ENCODE measurements around the gene ZNF232.
A peak's percentile ranks its signal among the peaks of the same experiment; 100 is the strongest.

The ZNF232 gene

DNA sequence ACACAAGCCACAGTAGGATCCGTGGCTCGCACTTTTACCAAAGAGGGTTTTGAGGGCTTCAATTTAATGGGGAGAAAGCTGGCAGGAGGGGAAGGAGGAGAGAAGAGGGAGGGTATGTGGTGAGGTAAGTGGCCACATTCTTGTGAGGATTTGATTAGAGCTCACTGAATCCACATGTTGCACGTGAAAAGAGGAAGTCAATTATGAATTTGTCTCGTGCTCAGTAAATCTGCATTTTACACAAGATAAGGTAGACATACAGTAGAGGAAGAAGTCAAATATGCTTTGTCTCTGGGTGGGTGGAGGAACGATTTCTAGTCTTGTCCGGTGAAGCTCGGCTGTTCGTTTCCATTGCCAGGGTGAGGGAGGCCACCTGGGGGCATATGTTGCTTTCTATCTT lies 862 bp downstream of the ZNF232 start:
- DNase-seq (ENCODE audit: extremely low read depth, low read depth) = no peak
- peak overlapping the region; percentile 73 for H3K4me3 ChIP-seq (replicated peaks; ENCODE audit: low read depth, low read length)
- TF ChIP-seq, protein P1, sequence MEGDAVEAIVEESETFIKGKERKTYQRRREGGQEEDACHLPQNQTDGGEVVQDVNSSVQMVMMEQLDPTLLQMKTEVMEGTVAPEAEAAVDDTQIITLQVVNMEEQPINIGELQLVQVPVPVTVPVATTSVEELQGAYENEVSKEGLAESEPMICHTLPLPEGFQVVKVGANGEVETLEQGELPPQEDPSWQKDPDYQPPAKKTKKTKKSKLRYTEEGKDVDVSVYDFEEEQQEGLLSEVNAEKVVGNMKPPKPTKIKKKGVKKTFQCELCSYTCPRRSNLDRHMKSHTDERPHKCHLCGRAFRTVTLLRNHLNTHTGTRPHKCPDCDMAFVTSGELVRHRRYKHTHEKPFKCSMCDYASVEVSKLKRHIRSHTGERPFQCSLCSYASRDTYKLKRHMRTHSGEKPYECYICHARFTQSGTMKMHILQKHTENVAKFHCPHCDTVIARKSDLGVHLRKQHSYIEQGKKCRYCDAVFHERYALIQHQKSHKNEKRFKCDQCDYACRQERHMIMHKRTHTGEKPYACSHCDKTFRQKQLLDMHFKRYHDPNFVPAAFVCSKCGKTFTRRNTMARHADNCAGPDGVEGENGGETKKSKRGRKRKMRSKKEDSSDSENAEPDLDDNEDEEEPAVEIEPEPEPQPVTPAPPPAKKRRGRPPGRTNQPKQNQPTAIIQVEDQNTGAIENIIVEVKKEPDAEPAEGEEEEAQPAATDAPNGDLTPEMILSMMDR (IDR thresholded peaks at IDR 0.05; ENCODE audit: low read depth, low read length, missing control alignments) = no peak

DNA sequence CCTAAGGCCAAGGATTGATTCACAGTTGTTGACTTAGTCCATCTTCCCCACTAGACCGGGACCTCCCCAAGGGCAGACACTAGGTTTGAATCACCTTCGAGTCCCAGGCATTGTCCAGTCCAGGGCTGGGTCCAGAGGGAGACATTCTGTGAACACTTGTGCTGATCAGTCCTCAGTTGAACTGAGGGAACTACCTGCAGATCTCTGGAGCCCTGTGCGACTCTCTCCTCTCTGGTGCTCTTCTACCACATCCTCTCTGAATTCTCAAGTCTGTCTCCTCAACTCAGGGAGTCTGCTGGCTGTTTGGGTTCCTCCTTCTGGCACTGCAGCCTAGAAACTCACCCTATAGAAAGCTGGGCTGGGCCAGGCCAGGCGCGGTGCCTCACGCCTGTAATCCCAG lies 10.8 kb downstream of the ZNF232 start:
- H3K4me3 ChIP-seq (replicated peaks; ENCODE audit: low read depth, low read length) = no peak overlapping the region
- TF ChIP-seq, protein P1 (IDR thresholded peaks at IDR 0.05; ENCODE audit: low read depth, low read length, missing control alignments) = no peak
- no peak for DNase-seq (ENCODE audit: extremely low read depth, low read depth)

DNA sequence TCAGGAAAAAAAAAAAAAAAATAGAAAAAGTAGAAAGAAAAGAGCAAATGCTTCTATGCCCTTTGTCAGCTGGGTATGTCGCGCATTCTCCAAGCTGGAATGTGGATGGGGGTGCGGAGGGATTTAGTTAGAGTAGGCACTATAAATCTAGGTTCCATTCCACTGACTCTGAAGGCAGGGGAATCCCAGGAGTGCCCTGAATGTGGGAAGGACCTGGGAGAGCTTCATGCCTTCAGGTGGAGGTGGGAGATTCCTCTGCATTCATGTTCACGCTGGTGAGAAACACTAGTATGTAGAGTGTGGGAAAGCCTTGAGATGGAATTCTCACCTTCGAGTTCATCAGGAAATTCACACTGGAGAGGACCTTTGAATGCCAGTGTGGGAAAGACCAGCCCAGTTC lies 12.4 kb downstream of the ZNF232 start:
- no peak overlapping the region for H3K4me3 ChIP-seq (replicated peaks; ENCODE audit: low read depth, low read length)
- no peak for DNase-seq (ENCODE audit: extremely low read depth, low read depth)
- TF ChIP-seq, protein P1 (IDR thresholded peaks at IDR 0.05; ENCODE audit: low read depth, low read length, missing control alignments) = no peak

DNA sequence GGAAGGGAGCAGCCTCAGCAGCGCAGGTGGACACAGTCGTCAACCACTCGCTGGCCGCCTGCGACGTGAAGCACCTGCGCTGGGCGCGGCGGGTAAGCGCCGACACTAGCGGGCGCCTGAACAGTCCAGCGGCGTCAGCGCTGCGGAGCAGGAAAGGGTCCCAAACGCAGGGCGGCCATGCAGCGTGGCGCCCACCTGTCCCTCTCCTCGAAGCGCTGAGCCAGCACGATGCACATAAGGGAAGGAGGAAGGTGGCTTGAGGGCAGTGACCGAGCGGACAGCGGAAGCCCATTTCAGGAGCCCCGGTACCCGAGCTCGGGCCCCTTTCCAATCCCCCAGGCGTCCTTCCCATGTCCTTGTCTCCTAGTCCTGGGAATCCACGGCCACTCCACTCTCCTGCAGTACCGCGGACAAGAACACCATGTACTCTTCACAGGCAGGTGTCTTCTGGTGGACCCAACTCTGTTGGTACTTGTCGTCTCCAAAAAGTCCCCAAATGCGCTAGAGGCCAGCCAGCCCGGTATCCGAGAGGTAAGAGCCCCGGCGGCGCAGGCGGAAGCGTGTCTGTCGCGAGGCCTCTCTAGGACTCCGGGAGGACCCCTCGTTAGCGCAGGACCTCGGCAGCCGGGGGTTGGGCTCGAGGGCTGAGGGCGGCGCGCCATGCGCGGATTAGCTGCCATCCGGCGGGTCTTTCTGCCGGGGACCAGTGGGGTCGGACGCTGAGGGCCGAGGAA lies 14.4 kb downstream of the ZNF232 start:
- H3K4me3 ChIP-seq (replicated peaks; ENCODE audit: low read depth, low read length) = no peak overlapping the region
- TF ChIP-seq, protein P1 (IDR thresholded peaks at IDR 0.05; ENCODE audit: low read depth, low read length, missing control alignments) = no peak
- DNase-seq (ENCODE audit: extremely low read depth, low read depth) = no peak

DNA sequence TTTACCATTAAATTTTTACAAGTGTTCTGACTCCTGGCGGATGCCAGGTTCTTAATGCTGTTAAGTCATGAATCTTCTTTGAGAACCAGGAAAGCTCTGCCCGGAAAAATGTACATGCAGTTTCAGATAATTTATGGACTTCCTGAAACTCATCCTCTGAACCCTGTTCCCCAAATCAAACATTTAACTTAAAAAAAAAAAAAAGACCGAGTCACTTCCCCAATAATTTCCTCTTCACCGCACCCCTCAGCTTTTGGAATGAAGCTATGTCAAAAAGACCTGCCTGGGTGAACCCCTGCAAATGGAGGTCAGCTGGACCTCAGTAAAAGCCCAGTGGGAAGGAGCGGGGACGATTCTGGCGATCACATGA lies 15.0 kb downstream of the ZNF232 start:
- DNase-seq (ENCODE audit: extremely low read depth, low read depth) = no peak
- no peak overlapping the region for H3K4me3 ChIP-seq (replicated peaks; ENCODE audit: low read depth, low read length)
- TF ChIP-seq, protein P1 (IDR thresholded peaks at IDR 0.05; ENCODE audit: low read depth, low read length, missing control alignments) = no peak

DNA sequence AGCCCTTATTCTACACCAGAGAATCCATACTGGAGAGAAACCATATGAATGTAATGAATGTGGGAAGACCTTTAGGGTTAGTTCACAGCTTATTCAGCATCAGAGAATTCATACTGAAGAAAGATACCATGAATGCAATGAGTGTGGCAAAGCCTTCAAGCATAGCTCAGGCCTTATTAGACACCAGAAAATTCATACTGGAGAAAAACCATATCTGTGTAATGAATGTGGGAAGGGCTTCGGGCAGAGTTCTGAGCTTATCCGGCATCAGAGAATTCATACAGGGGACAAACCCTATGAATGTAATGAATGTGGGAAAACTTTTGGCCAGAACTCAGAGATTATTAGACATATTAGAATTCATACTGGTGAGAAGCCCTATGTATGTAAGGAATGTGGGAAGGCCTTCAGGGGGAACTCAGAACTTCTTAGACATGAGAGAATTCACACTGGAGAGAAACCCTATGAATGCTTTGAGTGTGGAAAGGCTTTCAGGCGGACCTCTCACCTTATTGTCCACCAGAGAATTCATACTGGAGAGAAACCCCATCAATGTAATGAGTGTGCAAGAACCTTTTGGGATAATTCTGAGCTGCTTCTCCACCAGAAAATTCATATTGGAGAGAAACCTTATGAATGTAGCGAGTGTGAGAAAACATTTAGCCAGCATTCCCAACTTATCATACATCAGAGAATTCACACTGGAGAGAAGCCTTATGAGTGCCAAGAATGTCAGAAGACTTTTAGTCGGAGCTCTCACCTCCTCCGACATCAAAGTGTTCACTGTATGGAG lies 19.3 kb downstream of the ZNF232 start:
- no peak overlapping the region for H3K4me3 ChIP-seq (replicated peaks; ENCODE audit: low read depth, low read length)
- TF ChIP-seq, protein P1 (IDR thresholded peaks at IDR 0.05; ENCODE audit: low read depth, low read length, missing control alignments) = no peak
- no peak for DNase-seq (ENCODE audit: extremely low read depth, low read depth)
